Measurements from ENCODE around the gene CFAP77. TPM values are rescaled to one million over a fixed set of nuclear protein-coding genes. Genes with fewer than 3 reads are reported as not detected.

Gene CFAP77
- total RNA-seq, 2 donors from 2014 or later, result not detected

DNA sequence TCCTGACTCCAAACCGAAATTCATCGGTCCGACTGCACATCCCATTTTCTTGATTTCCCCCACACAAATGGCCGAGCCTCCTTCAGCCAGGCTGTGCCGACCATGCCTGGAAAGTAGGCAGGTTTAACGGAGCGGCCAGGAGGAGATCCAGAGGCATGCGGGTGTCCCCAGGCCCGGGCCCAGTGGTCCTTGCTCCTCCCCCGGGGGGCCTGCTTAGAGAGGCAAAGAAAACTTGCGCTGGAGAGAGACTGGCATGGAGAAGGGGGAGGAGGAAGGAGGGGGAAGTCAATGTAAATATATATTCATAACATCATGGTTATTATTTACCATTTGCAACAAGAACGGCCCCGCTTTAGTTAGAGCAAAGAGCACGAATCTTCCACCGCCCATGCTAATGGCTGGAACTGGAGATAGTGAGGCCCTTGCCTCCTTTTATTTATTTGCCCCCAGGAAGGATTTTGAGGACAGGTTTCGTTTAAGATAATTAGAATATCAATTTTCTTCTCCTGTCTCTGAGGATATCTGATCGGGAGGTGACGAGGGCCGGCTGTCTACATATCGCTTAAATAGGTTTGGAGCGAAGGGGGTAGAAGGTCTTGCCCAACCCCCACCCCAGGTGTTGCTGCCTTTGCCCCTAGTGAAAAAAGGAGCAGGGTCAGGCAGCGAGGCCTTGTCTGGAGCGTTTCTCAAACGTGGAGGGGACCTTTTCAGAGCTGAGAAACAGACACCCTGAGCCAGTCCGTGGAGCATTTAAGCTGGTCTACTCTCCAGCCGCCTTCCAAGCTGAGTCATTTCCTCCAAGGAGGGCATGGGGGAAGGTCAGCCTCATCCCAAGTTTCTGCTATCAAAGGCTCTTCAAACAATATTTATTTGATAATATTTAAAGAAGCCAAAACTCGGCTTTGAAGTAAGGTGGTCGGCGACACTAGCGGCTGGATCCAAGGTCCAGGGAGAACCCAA is 174.9 kb downstream of the CFAP77 start:
- no peak overlapping the region for H3K4me3 Mint-ChIP-seq
- peaks cover 14% of the 10 kb centered on the region for H3K4me1 Mint-ChIP-seq
- DNase-seq (no peak), ATAC-seq (no peak)
- peaks cover 71% of the 10 kb centered on the region for H3K27me3 Mint-ChIP-seq
- peaks cover 3% of the 10 kb centered on the region for H3K36me3 Mint-ChIP-seq (ENCODE audit: low read depth)
- peak overlapping the region; percentile 47 for H3K27ac Mint-ChIP-seq
- no peaks in the 10 kb centered on the region for H3K9me3 ChIP-seq (ENCODE audit: control insufficient read depth, low read length, poor library complexity, severe bottlenecking)

- Mint-ChIP-seq H3K27me3 (peaks cover 70% of the 10 kb centered on the region), H3K4me3 (peak overlapping the region; percentile 19), H3K36me3 (ENCODE audit: low read depth) (peaks cover 5% of the 10 kb centered on the region), H3K27ac (peak overlapping the region; percentile 46), H3K4me1 (peaks cover 16% of the 10 kb centered on the region)
- H3K9me3 ChIP-seq (ENCODE audit: control insufficient read depth, low read length, poor library complexity, severe bottlenecking), result no peaks in the 10 kb centered on the region
- DNase-seq (no peak), ATAC-seq (no peak)
These were observed 176.2 kb downstream of the CFAP77 start for GRCh38 chr9:132585954-132586829.

DNA sequence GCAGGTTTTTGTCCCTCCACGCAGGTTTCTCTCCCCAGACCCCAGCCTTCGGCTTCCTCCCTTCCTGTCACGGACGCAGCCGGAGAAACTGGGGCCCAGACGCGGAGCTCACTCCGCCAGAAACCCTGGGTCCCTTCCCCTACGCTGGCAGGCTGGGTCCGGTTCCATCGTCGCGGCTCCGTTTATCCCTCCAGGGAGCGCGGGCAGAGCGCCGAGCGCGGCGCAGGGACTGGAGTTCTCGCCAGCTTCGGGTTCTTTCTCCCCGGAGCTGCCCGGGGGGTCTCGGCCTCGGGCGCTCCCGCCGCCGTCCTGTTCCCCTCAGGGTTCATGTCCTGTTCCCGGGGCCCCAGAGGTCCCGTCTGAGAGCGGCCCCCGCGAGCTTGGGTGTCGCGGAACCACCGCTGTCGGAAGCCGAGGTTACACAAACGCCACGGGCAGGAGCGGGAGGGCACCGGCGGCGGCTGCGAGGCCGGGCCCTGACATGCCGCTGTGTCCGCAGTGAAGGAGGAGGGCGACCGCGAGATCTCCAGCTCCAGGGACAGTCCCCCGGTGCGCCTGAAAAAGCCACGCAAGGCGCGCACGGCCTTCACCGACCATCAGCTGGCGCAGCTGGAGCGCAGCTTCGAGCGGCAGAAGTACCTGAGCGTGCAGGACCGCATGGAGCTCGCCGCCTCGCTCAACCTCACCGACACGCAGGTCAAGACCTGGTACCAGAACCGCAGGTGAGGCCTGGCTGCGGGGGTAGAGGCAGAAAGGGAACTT is 177.0 kb downstream of the CFAP77 start:
- H3K27ac Mint-ChIP-seq, result peak overlapping the region; percentile 46
- H3K36me3 Mint-ChIP-seq (ENCODE audit: low read depth), result peaks cover 5% of the 10 kb centered on the region
- DNase-seq (no peak), ATAC-seq (no peak)
- no peaks in the 10 kb centered on the region for H3K9me3 ChIP-seq (ENCODE audit: control insufficient read depth, low read length, poor library complexity, severe bottlenecking)
- H3K4me3 Mint-ChIP-seq, result no peak overlapping the region
- peaks cover 15% of the 10 kb centered on the region for H3K4me1 Mint-ChIP-seq
- H3K27me3 Mint-ChIP-seq, result peaks cover 70% of the 10 kb centered on the region

DNA sequence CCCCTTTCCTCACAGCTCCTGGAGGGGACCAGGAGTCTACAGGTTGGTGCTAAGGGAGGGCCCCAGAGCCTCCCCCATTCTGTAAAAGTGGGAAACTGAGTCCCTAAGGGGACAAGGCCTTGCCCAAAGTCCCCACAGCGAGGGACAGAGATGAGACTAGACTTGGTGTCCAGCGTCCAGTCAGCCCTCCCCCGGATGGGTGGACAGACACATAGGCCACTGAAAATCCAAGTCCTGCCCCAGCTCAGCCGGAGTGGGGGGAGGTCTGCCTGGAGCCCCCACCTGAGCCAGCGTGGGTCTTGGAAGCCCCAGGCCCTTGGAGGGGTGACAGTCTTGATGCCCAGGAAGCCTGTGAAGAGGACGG is 177.6 kb downstream of the CFAP77 start:
- ATAC-seq, result no peak
- Mint-ChIP-seq H3K4me3 (no peak overlapping the region), H3K27ac (no peak overlapping the region), H3K4me1 (peaks cover 15% of the 10 kb centered on the region), H3K27me3 (peaks cover 74% of the 10 kb centered on the region), H3K36me3 (ENCODE audit: low read depth) (peaks cover 5% of the 10 kb centered on the region)
- DNase-seq, result no peak
- no peaks in the 10 kb centered on the region for H3K9me3 ChIP-seq (ENCODE audit: control insufficient read depth, low read length, poor library complexity, severe bottlenecking)

- Mint-ChIP-seq H3K4me1 (peaks cover 15% of the 10 kb centered on the region), H3K4me3 (no peak overlapping the region), H3K27me3 (peaks cover 74% of the 10 kb centered on the region), H3K36me3 (ENCODE audit: low read depth) (peaks cover 5% of the 10 kb centered on the region), H3K27ac (no peak overlapping the region)
- no peak for DNase-seq
- H3K9me3 ChIP-seq (ENCODE audit: control insufficient read depth, low read length, poor library complexity, severe bottlenecking), result no peaks in the 10 kb centered on the region
- no peak for ATAC-seq
These were observed 178.1 kb downstream of the CFAP77 start for GRCh38 chr9:132588098-132588497.

DNA sequence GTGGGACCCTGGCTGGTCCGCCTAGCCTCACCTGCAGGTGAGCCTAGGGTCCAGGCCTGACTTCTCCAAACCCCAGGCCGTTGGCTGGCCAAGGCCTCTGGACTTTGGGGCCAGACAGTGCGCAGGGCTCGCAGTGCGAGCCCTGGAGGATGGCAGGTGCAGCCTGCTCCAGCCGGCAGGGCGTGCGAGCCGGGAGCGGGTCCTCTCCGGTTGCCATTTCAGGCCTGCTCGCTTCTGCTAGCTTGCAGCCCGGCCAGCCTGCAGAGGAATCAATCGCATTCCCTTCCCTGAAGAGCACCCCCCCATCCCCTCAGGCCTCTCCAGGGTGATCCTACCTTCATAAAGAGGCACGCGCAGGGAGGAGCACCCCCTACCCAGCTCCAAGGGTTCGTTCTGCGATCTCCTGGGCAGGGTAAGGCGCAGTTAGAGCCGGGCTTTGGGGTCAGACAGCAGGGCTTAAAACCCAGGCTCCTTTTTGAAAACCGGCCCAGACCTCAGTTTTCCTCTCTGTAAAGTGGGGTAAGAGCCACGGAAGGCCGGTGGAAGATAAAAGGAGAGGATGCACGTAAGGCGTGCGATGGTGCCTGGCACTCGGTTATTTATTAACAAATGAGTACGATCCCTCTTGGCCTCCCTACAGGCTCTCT is 178.6 kb downstream of the CFAP77 start:
- Mint-ChIP-seq H3K36me3 (ENCODE audit: low read depth) (peaks cover 7% of the 10 kb centered on the region), H3K4me1 (peaks cover 15% of the 10 kb centered on the region), H3K4me3 (no peak overlapping the region), H3K27me3 (peaks cover 74% of the 10 kb centered on the region), H3K27ac (peak overlapping the region; percentile 39)
- no peak for ATAC-seq
- H3K9me3 ChIP-seq (ENCODE audit: control insufficient read depth, low read length, poor library complexity, severe bottlenecking), result no peaks in the 10 kb centered on the region
- DNase-seq, result no peak

DNA sequence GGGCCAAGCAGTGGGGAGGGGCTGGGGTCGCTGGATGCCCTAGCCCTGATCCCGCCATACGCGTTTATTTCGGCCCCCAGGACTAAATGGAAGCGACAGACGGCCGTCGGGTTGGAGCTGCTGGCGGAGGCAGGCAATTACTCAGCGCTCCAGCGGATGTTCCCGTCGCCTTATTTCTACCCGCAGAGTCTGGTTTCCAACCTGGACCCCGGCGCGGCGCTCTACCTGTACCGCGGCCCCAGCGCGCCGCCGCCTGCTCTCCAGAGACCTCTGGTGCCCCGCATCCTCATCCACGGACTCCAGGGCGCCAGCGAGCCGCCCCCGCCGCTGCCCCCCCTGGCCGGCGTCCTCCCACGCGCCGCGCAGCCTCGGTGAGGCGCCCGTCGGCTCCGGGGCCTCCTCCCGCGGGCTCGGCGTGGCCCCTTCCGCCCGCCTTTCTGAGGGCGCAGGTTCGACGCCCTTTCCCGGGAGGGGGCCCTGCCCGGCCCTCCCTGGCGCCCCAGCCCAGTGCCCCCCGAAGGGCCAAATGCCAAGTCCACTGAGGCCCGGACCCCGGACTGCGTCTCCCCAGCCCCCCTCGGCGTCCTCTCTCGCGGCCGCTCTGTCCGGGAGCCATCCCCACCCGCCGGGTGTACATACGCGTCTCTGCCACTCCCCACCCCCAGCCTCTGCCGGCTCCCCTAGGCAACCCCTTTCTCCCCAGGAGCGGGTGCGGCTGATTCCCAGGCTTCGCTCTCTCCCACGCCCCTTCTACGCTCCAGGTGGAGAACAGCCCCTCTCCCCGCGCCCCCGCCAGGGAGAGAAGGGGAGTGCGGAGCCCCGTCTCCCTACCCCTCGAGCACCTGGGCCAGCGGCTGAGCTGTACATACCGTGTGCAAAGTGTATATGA is 179.4 kb downstream of the CFAP77 start:
- ATAC-seq (no peak), DNase-seq (no peak)
- Mint-ChIP-seq H3K27me3 (peaks cover 71% of the 10 kb centered on the region), H3K36me3 (ENCODE audit: low read depth) (peaks cover 8% of the 10 kb centered on the region), H3K4me3 (no peak overlapping the region), H3K27ac (peak overlapping the region; percentile 39), H3K4me1 (peaks cover 15% of the 10 kb centered on the region)
- no peaks in the 10 kb centered on the region for H3K9me3 ChIP-seq (ENCODE audit: control insufficient read depth, low read length, poor library complexity, severe bottlenecking)

- Mint-ChIP-seq H3K4me3 (no peak overlapping the region), H3K27me3 (peaks cover 69% of the 10 kb centered on the region), H3K36me3 (ENCODE audit: low read depth) (peaks cover 8% of the 10 kb centered on the region), H3K4me1 (peaks cover 15% of the 10 kb centered on the region), H3K27ac (no peak overlapping the region)
- ATAC-seq (no peak), DNase-seq (no peak)
- H3K9me3 ChIP-seq (ENCODE audit: control insufficient read depth, low read length, poor library complexity, severe bottlenecking), result no peaks in the 10 kb centered on the region
These were observed 180.0 kb downstream of the CFAP77 start for GRCh38 chr9:132590037-132590317.

- H3K9me3 ChIP-seq (ENCODE audit: control insufficient read depth, low read length, poor library complexity, severe bottlenecking), result no peaks in the 10 kb centered on the region
- Mint-ChIP-seq H3K36me3 (ENCODE audit: low read depth) (peaks cover 8% of the 10 kb centered on the region), H3K4me3 (peak overlapping the region; percentile 12), H3K27ac (no peak overlapping the region), H3K27me3 (peaks cover 68% of the 10 kb centered on the region), H3K4me1 (peaks cover 15% of the 10 kb centered on the region)
- ATAC-seq (no peak), DNase-seq (no peak)
These were observed 180.5 kb downstream of the CFAP77 start for GRCh38 chr9:132590318-132591182.

GRCh38 chr9:132591244-132591643 is 181.2 kb downstream of the CFAP77 start:
- Mint-ChIP-seq H3K36me3 (ENCODE audit: low read depth) (peaks cover 13% of the 10 kb centered on the region), H3K4me1 (peaks cover 12% of the 10 kb centered on the region), H3K27ac (no peak overlapping the region), H3K27me3 (peaks cover 68% of the 10 kb centered on the region), H3K4me3 (peak overlapping the region; percentile 12)
- ATAC-seq (no peak), DNase-seq (no peak)
- no peaks in the 10 kb centered on the region for H3K9me3 ChIP-seq (ENCODE audit: control insufficient read depth, low read length, poor library complexity, severe bottlenecking)

GRCh38 chr9:132591751-132592314 is 181.8 kb downstream of the CFAP77 start:
- peaks cover 19% of the 10 kb centered on the region for H3K36me3 Mint-ChIP-seq (ENCODE audit: low read depth)
- peaks cover 68% of the 10 kb centered on the region for H3K27me3 Mint-ChIP-seq
- peaks cover 12% of the 10 kb centered on the region for H3K4me1 Mint-ChIP-seq
- no peaks in the 10 kb centered on the region for H3K9me3 ChIP-seq (ENCODE audit: control insufficient read depth, low read length, poor library complexity, severe bottlenecking)
- no peak overlapping the region for H3K4me3 Mint-ChIP-seq
- DNase-seq, result no peak
- ATAC-seq, result no peak
- no peak overlapping the region for H3K27ac Mint-ChIP-seq

All from T-helper 17 cell (primary cell).